ENCODE results near the gene LDB3.

GRCh38 chr10:86751477-86751876 lies 83.2 kb downstream of the LDB3 start:
- TF ChIP-seq, protein P1, sequence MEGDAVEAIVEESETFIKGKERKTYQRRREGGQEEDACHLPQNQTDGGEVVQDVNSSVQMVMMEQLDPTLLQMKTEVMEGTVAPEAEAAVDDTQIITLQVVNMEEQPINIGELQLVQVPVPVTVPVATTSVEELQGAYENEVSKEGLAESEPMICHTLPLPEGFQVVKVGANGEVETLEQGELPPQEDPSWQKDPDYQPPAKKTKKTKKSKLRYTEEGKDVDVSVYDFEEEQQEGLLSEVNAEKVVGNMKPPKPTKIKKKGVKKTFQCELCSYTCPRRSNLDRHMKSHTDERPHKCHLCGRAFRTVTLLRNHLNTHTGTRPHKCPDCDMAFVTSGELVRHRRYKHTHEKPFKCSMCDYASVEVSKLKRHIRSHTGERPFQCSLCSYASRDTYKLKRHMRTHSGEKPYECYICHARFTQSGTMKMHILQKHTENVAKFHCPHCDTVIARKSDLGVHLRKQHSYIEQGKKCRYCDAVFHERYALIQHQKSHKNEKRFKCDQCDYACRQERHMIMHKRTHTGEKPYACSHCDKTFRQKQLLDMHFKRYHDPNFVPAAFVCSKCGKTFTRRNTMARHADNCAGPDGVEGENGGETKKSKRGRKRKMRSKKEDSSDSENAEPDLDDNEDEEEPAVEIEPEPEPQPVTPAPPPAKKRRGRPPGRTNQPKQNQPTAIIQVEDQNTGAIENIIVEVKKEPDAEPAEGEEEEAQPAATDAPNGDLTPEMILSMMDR (IDR thresholded peaks at IDR 0.05) = no peak
- TF ChIP-seq EP300 (IDR thresholded peaks at IDR 0.05) = no peak
